Mucosa of rectum (tissue), 2 donors: Measurements from ENCODE around the gene ZNF362.

Experiments used
- H3K27ac ChIP-seq, 2 donors: one replicate each; pipeline ENCODE4 v1.7.0; 2013; ENCODE audit warnings: inconsistent platforms in 2 of 2, low read depth in 2 of 2, low read length in 2 of 2
- H3K27me3 ChIP-seq, 2 donors: one replicate each; pipeline ENCODE4 v1.7.0; 2013; ENCODE audit warnings: low read length in 2 of 2; ENCODE audit not compliant: control insufficient read depth in 2 of 2, insufficient read depth in 2 of 2
- H3K36me3 ChIP-seq, 2 donors: one replicate each; pipeline ENCODE4 v1.7.0; 2013; ENCODE audit warnings: low read length in 2 of 2; ENCODE audit not compliant: control insufficient read depth in 2 of 2, insufficient read depth in 2 of 2
- H3K4me1 ChIP-seq, 2 donors: one replicate each; pipeline ENCODE4 v1.7.0; 2013; ENCODE audit warnings: low read length in 2 of 2, mild to moderate bottlenecking in 1 of 2; ENCODE audit not compliant: control insufficient read depth in 2 of 2, insufficient read depth in 2 of 2
- H3K4me3 ChIP-seq, 2 donors: one replicate each; pipeline ENCODE4 v1.7.0; 2013; ENCODE audit warnings: low read length in 2 of 2
- H3K9ac ChIP-seq, 2 donors: one replicate each; pipeline ENCODE4 v1.7.0; 2013; ENCODE audit warnings: low read length in 2 of 2, low read depth in 1 of 2, mild to moderate bottlenecking in 1 of 2
- H3K9me3 ChIP-seq, 2 donors: one replicate each; pipeline ENCODE4 v1.7.0; 2013; ENCODE audit warnings: low read length in 2 of 2; ENCODE audit not compliant: control insufficient read depth in 2 of 2
- donor health status: healthy.
- donor health status: Normal muscosa, but diverticular disease.

ZNF362 gene

DNA sequence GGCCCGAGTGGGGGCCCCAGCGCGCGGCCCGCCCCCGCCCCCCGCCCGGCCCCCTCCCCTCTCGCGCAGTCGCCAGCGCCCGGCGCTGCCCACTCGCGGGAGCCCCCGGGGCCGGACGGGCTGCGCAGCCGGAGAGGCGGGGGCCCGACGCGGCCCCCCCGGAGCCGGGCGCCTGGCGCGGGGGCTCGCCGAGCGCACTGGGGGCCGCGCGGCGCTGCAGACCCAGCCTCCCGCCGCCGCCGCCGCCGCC, 146 bp upstream of the ZNF362 start:
- H3K9ac ChIP-seq = no peak overlapping the region
- peak overlapping the region in 1 of 2 donors; percentile 25 for H3K27ac ChIP-seq
- no peak overlapping the region for H3K4me3 ChIP-seq
- H3K27me3 ChIP-seq = no peaks in the 10 kb centered on the region
- H3K9me3 ChIP-seq = no peaks in the 10 kb centered on the region
- peaks cover 12 to 14% of the 10 kb centered on the region in 2 donors for H3K4me1 ChIP-seq
- H3K36me3 ChIP-seq = no peaks in the 10 kb centered on the region

DNA sequence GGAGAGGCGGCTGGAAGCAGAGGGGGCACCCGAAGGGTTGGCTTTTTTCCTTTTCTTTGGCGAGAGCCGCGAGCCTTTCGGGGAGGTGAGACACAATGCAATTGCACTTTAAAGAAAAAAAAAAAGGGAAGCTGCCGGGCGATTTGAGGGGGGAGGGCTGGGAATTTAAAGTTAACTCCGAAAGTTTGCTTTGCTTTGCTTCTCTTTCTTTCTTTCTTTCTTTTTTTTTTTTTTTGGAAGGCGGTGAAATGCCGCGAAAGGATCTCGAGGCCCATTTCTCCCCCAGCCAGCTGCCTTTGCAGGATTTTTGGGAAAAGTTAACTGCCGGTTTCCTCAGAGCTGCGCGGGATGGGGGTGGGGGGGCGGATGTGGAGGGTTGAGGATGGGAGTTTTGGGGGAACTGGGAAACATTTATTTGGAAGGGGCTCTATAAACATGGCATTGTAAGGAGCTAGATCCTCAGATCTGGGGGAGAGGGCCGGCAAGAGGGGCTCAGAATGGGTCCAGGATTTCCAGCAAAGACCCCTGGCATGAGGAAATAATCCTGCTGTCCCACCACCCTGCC, 997 bp downstream of the ZNF362 start:
- Histone ChIP-seq H3K9ac (peak overlapping the region; percentile 58 to 67), H3K9me3 (no peaks in the 10 kb centered on the region), H3K27me3 (no peaks in the 10 kb centered on the region), H3K4me1 (peaks cover 12 to 14% of the 10 kb centered on the region in 2 donors), H3K27ac (peak overlapping the region; percentile 59 to 78), H3K4me3 (peak overlapping the region; percentile 78 to 81), H3K36me3 (no peaks in the 10 kb centered on the region)

DNA sequence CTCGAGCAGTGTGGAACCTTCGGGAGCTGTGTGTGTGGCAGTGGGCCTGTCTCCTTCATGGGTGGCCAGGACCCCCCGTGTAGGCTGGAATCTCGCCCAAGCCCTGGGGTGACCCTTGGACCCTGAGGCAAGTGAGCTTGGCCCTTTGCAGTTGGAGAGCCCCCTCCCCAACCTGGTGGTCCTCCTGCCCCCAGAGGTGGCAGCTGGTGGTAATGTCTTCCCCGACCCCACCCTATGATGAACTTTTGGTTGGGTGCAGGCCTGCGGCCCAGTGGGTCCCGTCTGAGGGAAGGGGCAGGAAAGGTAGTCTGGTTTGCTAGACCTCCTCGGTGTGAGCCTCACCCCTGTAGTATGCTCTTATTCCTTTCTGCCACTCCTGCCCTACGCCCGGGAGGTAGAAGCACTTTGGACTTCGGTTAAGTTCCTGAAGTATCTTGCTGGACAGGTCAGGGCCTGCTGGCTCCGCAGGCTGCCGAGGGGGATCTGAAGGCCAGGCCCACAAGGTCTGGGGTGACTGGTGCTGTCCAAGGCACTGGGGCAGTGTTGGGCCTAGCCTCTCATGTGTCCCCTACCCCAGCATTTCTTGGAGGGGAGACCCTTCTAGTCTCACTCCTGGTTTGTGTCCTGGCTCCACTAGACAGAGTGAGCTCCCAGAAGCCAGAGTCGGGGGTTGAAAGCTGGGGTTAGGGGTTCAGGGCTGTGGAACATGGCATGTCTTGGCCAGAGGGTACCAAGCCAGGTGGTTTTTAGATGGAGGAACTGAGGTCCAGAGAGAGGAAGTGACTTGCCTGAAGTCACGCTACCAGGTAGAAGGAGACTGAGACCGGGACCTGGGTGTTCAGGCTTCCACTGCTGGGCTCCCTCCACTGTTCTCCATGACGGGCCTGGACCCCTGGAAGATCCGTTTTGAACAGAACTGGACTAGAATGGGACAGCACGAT, 1.8 kb downstream of the ZNF362 start:
- Histone ChIP-seq H3K4me3 (peak overlapping the region; percentile 78 to 81), H3K27ac (peak overlapping the region in 1 of 2 donors; percentile 78), H3K9me3 (no peaks in the 10 kb centered on the region), H3K4me1 (peaks cover 12 to 14% of the 10 kb centered on the region in 2 donors), H3K27me3 (no peaks in the 10 kb centered on the region), H3K36me3 (peaks cover 0 to 4% of the 10 kb centered on the region in 2 donors), H3K9ac (peak overlapping the region; percentile 58 to 67)

DNA sequence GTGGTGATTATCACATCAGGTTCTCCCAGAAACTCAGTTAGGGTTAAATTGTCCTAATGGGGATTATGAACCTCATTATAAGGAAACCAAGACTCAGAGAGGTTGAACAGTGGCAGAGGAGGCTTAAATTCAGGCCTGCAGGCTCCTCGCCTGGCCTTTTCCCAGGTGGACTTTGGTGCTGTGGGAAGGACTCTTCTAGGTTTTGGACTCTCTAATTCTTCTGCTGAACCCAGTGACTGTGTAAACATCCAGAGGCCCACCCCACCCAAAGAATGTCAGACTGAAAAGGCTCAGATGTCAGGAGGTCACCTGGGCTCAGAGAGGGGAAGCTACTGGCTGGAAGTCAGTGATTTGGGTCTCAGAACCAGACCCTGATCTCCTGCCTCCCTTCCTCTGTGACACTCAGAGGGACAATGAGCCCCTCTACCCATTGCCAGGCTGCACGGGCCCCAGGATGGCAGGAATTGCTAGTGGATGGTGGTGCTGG, 2.5 kb downstream of the ZNF362 start:
- H3K36me3 ChIP-seq = peaks cover 0 to 4% of the 10 kb centered on the region in 2 donors
- no peaks in the 10 kb centered on the region for H3K27me3 ChIP-seq
- H3K9ac ChIP-seq = no peak overlapping the region
- H3K4me3 ChIP-seq = no peak overlapping the region
- H3K27ac ChIP-seq = no peak overlapping the region
- H3K4me1 ChIP-seq = peaks cover 12 to 14% of the 10 kb centered on the region in 2 donors
- no peaks in the 10 kb centered on the region for H3K9me3 ChIP-seq

DNA sequence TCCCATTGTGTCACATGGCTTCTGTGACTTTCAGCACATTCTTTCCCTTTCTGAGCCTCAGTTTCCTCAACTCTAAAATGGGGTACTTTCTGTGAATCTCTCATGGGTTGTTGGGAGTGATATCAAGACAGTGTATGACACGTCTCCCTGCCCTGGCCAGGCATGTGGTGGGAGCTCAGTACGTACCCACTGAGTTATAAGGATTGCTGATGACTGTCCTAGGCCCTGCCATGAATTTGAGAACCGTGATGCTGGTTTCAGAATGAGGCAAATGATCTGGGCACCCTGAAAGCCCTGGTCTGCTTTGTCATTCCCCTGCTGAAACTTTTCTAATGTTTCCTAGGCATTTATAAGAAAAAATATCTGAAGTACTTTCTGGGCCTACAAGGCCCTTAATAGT, 3.6 kb downstream of the ZNF362 start:
- no peak overlapping the region for H3K4me3 ChIP-seq
- peaks cover 12 to 14% of the 10 kb centered on the region in 2 donors for H3K4me1 ChIP-seq
- H3K36me3 ChIP-seq = peaks cover 0 to 4% of the 10 kb centered on the region in 2 donors
- no peak overlapping the region for H3K27ac ChIP-seq
- no peak overlapping the region for H3K9ac ChIP-seq
- H3K9me3 ChIP-seq = no peaks in the 10 kb centered on the region
- H3K27me3 ChIP-seq = no peaks in the 10 kb centered on the region

DNA sequence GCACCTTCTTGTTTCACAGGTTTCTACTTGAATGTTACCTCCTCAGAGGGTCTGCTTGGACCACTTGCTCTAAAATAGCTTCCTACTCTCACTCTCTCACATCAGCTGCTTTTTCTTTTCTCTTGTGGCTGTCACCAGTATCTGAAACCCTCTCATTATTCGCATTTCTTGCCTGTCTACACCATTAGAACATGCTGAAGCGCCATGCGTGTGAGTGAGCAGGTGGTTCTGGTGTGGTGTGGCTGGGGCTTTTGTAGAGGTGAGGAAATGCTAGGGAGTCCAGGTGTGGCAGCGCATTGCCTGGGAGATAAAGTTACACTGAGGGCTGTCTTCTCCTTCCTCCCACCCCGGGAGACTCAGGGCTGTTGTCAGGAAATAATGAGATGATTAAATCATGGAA, 4.1 kb downstream of the ZNF362 start:
- Histone ChIP-seq H3K27me3 (no peaks in the 10 kb centered on the region), H3K9ac (no peak overlapping the region), H3K36me3 (peaks cover 0 to 4% of the 10 kb centered on the region in 2 donors), H3K4me3 (no peak overlapping the region), H3K27ac (no peak overlapping the region), H3K4me1 (peaks cover 12 to 14% of the 10 kb centered on the region in 2 donors), H3K9me3 (no peaks in the 10 kb centered on the region)

DNA sequence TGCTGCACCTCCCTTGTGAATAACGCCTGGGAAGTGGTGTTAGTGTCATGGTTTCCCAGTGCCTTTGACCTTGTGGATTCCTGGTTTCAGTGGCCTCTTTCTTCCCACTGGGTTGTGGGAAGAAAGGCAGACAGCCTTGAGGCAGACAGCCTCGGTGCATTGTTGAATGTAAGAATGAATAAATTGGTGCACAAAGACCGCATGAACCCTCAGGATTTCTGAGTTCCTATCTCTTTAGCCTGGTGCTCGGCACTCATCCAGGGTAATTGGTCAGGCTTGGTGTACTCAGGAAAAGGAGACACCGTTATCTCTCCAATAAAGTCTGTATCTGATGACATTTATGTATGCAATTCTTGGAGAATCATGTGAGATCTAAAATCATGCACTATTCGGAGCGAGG, 5.1 kb downstream of the ZNF362 start:
- no peak overlapping the region for H3K27ac ChIP-seq

DNA sequence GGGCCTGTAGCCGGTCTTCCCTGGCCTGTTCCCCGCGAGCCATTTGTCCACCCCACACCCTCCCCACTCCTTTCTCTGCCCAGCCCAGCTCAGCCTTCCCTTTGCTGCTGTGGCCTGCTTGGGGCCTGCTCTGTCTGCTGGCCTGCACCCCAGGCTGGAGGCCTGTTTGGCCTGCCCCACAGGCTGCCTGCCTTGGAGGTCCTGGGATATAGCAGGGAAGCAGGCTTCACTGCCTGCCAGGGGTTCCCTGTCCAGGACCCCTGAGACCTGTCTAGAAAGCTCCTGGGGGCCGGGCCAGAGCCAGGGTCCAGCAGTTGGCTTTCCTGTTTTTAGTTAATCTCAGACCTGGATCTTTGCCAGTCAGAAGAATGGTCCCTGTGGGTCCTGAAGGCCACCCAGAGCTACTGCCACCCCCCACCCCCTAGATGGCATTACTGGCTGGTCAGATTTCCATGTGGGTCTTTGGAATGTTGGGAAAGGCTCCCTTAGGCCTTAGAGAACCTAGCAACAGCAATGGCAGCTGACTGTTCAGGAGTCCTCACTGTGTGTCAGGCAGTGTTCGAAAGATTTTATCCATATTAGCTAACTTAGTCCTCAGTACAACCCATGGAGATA, 7.7 kb downstream of the ZNF362 start:
- H3K4me1 ChIP-seq = no peaks in the 10 kb centered on the region
- H3K9me3 ChIP-seq = no peaks in the 10 kb centered on the region
- H3K27ac ChIP-seq = no peak overlapping the region
- no peak overlapping the region for H3K9ac ChIP-seq
- H3K36me3 ChIP-seq = peaks cover 0 to 4% of the 10 kb centered on the region in 2 donors
- H3K27me3 ChIP-seq = no peaks in the 10 kb centered on the region
- H3K4me3 ChIP-seq = no peak overlapping the region

More for the DNA sequence above, 5.1 kb downstream of the ZNF362 start:
- no peak overlapping the region for H3K4me3 ChIP-seq
- no peaks in the 10 kb centered on the region for H3K9me3 ChIP-seq
- H3K27me3 ChIP-seq = no peaks in the 10 kb centered on the region
- peaks cover 0 to 4% of the 10 kb centered on the region in 2 donors for H3K36me3 ChIP-seq
- peaks cover 12 to 14% of the 10 kb centered on the region in 2 donors for H3K4me1 ChIP-seq
- no peak overlapping the region for H3K9ac ChIP-seq

DNA sequence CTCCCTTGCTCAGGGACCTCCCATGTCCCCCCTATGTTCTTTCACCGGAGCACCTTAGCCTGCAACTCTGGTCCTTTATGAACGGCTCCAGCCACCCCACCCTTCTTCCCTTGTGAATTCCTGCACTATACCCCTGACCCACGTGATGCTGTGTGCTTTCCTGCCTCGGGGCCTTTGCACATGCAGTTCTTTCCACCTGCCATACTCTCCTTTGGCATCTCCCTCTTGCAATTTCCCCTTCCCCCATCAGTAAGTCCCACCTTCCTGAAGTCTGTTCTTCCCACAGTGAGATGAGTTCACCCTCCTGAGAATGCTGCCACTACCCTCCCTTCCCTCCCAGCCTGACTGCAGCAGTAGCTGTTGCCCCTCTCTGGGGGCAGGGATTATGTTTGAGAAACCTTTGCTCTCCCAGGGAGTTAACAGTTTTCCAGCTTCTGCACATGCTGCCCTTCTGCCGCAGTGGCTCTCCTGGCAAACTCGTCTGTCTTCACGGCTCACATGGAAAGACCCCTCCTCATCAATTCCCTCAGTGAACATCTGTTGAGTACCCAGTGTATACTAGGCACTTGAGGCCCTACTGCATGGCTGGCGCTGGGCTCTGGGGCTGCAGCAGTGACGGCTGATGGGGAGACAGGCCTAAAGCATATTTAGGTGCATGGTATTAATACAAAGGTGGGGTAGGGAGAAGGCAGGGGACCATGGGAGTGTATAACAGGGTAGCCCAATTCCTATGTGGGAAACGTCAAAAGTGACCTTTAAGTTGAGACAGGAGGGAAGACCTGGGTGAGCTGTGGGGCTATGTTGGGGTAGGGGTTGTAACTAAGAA, 9.7 kb downstream of the ZNF362 start:
- H3K4me1 ChIP-seq = no peaks in the 10 kb centered on the region
- H3K9me3 ChIP-seq = no peaks in the 10 kb centered on the region
- no peak overlapping the region for H3K27ac ChIP-seq
- H3K9ac ChIP-seq = no peak overlapping the region
- no peaks in the 10 kb centered on the region for H3K27me3 ChIP-seq
- H3K4me3 ChIP-seq = no peak overlapping the region
- peaks cover 0 to 10% of the 10 kb centered on the region in 2 donors for H3K36me3 ChIP-seq
